T-helper 22 cell (primary cell): Measurements from ENCODE around the gene MORN4.
"Not testable (repeated sequence)": the region's sequence is repeated elsewhere in the genome, so short reads cannot be mapped to it uniquely, and the experiment has no call there.

Experiments used
- DNase-seq: peaks from one replicate; pipeline ENCODE4 v3.0.0-alpha.2; 2020; ENCODE audit warnings: low read depth

Gene MORN4

GRCh38 chr10:97597778-97598177, 35.5 kb downstream of the MORN4 start:
- DNase-seq, result no peak

DNA sequence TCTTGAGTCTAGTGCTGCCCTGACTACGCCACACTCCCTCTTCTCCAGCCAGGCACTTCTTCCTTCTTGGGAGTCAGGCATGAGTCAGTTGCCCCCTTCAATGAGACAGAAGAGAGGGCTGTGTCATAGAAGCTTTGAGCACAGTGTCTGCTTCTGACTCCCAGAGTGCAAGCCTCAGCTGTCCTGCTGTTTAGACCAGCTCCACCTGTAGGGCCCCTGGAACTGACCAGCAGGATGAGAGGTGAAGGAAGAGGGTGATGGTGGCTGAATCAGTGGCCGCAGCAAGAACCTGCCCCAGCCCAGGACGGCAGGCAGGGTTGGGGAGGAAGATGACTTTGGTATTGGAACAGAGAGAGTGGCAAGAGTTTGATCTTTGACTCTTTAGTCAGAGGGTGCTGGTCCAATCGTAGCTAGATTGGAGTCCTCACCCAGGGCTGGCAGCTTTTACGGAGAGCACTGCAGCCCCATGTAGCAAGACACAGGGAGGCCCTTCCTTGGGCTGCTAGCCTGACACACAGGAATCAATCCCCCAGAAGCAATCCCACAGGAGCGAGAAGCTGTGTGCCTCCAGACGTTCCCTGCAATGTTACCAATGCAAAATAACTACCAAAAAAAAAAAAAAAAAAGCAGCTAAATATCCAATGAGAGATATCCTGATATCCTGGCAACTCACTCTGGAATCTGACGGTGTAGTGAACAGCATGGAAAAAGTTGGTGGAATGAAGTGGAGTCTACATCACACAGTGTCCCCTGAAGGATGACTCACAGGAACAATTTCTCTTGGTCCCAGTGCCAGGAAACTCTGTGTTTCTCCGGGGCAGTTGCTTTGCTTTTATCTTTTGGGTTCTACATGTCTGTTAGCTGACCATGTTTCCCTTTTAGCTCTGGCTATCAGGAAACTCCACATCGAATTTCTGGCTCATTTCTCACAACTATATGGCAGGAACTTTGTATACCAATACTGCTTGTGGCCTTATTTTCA, 36.9 kb downstream of the MORN4 start:
- no peak for DNase-seq

- no peak for DNase-seq
These were observed 39.9 kb downstream of the MORN4 start for GRCh38 chr10:97593421-97593820.

- DNase-seq, result no peak
These were observed 42.4 kb downstream of the MORN4 start for GRCh38 chr10:97590748-97591495.

DNA sequence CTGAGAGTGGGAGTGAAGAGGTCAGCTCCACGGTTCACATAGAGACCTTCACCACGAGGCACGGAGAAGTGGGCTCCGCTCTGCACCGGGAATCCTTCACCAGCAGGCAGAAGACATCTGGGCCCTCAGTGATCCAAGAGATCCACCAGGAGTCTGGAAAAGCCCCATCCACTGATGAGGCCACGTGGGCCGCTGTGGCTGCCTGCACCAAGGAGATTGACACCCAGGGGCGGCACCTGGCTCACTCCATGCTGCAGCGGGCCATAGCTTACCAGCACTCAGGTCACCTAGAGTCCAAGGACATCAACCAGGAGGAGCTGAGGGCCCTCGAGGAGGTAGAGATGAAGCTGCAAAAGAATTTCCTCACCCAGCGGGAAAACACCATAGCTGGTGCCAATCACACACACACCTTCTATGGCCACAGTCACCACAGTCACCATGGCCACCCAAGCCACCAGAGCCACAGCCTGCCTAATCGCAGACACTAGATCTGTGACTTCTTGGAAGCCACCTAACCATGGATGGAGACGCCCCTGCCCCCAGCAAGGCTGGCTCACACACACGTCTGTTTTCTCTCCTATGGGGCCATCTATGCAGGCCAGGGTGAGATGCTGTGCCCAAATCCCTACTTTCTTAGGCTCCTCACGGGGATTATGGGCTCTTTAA, 43.1 kb downstream of the MORN4 start:
- DNase-seq, result no peak

GRCh38 chr10:97589479-97589878, 43.8 kb downstream of the MORN4 start, which contains the start of gene C10orf62:
Gene C10orf62, plus strand, starts transcription at chr10:97589721. Its CDS starts 177 bp downstream, at chr10:97589898.
- no peak for DNase-seq

- no peak for DNase-seq
These were observed 46.1 kb downstream of the MORN4 start for GRCh38 chr10:97587183-97587582.

DNA sequence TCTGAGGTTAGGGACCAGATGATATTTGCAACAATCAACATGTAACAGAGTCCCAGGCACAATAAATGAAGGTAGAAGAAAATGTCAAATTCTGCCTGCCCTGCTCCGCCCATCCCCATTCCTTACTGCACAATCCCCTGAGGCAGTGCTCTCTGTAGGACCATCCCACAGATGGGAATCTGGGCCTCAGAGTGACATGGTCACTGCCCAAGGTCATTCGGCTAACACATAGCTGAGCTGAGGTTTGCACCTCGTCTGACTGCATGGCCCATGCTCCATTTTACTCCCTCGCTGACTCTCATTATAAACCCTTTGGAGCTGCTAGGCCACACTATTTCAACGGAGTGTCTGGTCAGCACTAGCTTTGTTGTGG, 47.9 kb downstream of the MORN4 start:
- no peak for DNase-seq

DNA sequence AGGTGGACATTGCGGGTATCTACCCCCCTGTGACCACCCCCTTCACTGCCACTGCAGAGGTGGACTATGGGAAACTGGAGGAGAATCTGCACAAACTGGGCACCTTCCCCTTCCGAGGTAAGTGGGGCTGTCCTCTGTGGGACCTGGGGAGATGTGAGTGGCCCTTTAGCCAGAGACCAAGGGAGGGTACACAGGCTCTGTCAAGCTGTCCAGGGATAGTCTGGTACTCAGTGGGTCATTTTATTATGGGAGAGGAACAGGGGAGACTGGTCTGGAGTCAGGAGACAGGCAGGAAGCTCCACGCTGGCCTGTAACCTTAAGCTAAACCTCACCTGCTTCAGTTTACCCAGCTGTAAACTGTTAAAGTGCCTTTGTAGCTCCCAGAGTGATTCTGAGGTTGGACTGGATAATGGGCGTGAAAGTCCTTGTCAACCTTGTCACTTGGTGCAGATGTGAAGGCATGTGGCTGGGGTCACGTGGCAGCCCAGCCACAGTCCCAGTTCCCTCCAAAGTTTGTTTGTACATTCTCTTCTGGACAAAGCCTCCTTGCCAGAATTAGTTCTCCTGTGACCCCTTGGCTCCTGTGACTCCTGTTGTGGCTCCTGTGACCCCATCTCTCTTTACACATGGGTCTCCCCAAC, 48.4 kb downstream of the MORN4 start:
- DNase-seq, result no peak

GRCh38 chr10:97584060-97584797, 49.1 kb downstream of the MORN4 start, which contains the start of gene HOGA1:
Gene HOGA1, plus strand, starts transcription at chr10:97584389. Its CDS starts 315 bp downstream, at chr10:97584704.
- DNase-seq, result no peak

- DNase-seq, result no peak
These were observed 49.8 kb downstream of the MORN4 start for GRCh38 chr10:97583476-97583875.

- no peak for DNase-seq
These were observed 51.1 kb downstream of the MORN4 start for GRCh38 chr10:97582169-97582568.

DNA sequence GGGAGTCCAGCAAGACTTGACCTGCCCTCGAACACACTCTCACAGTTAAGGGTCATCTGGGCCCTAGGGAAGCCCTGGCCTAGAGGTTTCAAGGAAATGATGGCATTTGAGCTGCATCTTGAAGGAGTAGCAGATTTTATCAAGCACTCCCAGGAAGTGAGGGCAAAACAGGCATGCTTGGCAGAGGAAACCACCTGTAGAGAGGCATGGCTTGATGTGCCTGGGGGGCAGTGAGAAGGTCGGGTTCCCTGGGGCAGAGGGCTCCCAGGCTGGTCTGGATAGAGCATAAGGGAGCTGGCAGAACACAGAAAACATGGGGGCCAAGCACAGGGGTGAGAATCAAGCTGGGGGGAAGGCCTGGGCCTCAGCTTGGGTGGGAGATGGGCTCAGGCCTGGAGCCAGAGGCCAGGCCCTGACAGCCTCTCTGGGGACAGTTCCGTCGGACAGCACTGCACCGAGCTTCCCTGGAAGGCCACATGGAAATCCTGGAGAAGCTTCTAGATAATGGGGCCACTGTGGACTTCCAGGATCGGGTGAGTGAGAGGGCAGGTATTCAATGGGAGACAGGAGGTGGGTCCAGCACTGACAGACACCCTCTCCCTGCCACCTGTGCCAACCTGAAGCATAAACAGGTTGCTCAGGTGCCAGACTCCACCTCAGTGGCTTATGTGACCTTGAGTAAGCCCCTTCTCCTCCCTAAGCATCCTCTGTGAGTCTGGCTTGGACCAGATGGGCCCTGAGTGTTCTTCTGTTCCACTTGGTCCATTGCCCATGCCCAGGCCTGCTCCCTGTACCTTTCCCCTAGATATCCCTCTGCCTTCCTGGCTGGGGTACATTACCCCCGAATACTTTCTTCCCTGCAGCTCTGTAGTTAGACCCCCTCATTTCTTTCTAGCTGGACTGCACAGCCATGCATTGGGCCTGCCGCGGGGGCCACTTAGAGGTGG, 52.6 kb downstream of the MORN4 start:
- no peak for DNase-seq

DNA sequence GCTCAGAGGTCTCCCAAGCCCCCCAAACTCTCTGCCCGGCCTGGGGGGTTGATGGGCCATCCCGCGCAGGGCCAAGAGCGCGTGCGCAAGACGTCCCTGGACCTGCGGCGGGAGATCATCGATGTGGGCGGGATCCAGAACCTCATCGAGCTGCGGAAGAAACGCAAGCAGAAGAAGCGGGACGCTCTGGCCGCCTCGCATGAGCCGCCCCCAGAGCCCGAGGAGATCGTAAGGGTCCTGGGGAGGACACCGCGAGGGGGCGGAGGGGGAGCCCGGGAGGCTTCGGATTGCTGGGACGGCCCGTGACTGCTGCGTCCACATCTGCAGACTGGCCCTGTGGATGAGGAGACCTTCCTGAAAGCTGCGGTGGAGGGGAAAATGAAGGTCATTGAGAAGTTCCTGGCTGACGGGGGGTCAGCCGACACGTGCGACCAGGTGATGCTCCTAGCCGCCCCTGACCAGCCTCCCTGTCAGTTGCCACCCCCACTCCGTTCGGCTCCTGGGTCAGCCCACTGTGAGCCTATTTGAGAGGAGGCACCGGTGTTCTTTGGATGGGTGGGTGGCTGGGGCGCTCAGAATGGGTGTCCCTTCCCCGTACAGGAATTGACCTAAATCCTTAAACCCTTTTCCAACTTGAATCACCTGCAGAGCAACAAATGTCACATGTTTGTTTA, 55.0 kb downstream of the MORN4 start:
- no peak for DNase-seq

- no peak for DNase-seq
These were observed 55.6 kb downstream of the MORN4 start for GRCh38 chr10:97577701-97578100.

GRCh38 chr10:97576487-97576886, 56.8 kb downstream of the MORN4 start:
- not testable (repeated sequence) for DNase-seq

GRCh38 chr10:97575127-97575668, 58.1 kb downstream of the MORN4 start:
- no peak for DNase-seq

DNA sequence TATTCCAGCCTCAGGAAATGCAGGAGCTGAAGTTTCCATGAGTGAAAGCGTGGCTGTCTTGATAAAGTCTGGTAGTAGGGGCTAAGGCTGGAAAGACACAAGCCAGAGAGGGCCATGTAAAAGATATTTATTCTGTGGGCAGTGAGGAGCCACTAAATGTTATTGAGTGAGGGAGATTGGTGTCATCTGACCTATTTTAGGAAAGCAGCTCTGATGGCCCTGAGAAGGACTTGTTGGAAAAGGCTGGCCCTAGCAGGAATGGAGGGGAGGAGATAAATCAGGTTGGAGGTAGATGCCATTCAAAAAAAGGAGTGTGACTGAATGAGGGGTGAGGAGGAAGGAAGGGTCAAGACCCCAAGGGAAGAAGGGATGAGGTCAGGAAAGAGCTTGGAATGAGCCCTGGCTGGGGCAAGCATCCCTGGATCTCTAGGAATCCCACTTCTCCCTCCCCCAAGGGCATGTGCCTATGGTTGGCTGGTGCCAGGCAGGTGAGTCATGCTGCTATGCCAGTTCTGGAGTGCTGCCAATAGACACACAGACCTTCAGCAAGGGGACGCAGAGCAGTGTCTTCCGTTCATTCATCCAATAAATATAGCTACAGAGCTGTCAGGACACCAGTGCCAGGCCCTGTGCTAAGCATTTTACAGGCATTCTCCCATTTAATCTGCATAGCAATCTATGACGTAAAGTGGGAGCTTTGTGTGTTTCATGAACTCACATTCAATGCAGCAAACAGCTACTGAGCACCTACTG, 58.8 kb downstream of the MORN4 start:
- no peak for DNase-seq
